HFFc6 (cell line): ENCODE measurements around the gene GABRG3. TPM values are rescaled to one million over a fixed set of nuclear protein-coding genes. Genes with fewer than 3 reads are reported as not detected.

Source experiments
- DNase-seq: peaks from one replicate; pipeline ENCODE4 v3.0.0-alpha.2; 2018
- H3K27ac Mint-ChIP-seq: 2 replicates; pipeline ENCODE4 v1.8.0; 2020; ENCODE audit warnings: mild to moderate bottlenecking, mixed read lengths
- H3K27me3 Mint-ChIP-seq: 2 replicates; pipeline ENCODE4 v1.8.0; 2021; ENCODE audit warnings: mild to moderate bottlenecking, moderate library complexity, mixed read lengths; ENCODE audit not compliant: insufficient read depth
- H3K36me3 Mint-ChIP-seq: 2 replicates; pipeline ENCODE4 v1.8.0; 2021; ENCODE audit warnings: low read depth, mixed read lengths
- H3K4me1 Mint-ChIP-seq: 2 replicates; pipeline ENCODE4 v1.8.0; 2020; ENCODE audit warnings: low read depth, mixed read lengths
- H3K4me3 Mint-ChIP-seq: 2 replicates; pipeline ENCODE4 v1.8.0; 2020; ENCODE audit warnings: mild to moderate bottlenecking, moderate library complexity, mixed read lengths
- H3K9me3 Mint-ChIP-seq: 2 replicates; pipeline ENCODE4 v1.8.0; 2020; ENCODE audit warnings: mild to moderate bottlenecking, mixed read lengths
- total RNA-seq, 6 experiments: library from RNA; stranded (reverse); fragmentation: NEBNext Ultra II Directional; extraction: Animal tissue kit (Norgen Biotek cat#: 25700); gene quantifications; 2 replicates in 1 of 6; 3 replicates in 5 of 6; pipeline ENCODE4 v1.2.3, GENCODE V29; 2021
- TF ChIP-seq, protein P1 (sequence below): fragments of 200-600 bp; sonication (generic); IDR thresholded peaks from 2 replicates; pipeline ENCODE4 v1.5.0; 2021; ENCODE audit warnings: antibody characterized with exemption, mild to moderate bottlenecking

Gene GABRG3
- total RNA-seq, 6 experiments from 2014 or later = not detected

GRCh38 chr15:27037501-27037900, 66.5 kb downstream of the GABRG3 start:
- H3K27ac Mint-ChIP-seq = no peak overlapping the region
- H3K9me3 Mint-ChIP-seq = peaks cover 42% of the 10 kb centered on the region
- H3K27me3 Mint-ChIP-seq = no peaks in the 10 kb centered on the region; the same call in 1 of the 2 replicates
- H3K4me1 Mint-ChIP-seq = no peaks in the 10 kb centered on the region
- TF ChIP-seq, protein P1, sequence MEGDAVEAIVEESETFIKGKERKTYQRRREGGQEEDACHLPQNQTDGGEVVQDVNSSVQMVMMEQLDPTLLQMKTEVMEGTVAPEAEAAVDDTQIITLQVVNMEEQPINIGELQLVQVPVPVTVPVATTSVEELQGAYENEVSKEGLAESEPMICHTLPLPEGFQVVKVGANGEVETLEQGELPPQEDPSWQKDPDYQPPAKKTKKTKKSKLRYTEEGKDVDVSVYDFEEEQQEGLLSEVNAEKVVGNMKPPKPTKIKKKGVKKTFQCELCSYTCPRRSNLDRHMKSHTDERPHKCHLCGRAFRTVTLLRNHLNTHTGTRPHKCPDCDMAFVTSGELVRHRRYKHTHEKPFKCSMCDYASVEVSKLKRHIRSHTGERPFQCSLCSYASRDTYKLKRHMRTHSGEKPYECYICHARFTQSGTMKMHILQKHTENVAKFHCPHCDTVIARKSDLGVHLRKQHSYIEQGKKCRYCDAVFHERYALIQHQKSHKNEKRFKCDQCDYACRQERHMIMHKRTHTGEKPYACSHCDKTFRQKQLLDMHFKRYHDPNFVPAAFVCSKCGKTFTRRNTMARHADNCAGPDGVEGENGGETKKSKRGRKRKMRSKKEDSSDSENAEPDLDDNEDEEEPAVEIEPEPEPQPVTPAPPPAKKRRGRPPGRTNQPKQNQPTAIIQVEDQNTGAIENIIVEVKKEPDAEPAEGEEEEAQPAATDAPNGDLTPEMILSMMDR = no peak
- peaks cover 4% of the 10 kb centered on the region; the same call in 1 of the 2 replicates for H3K36me3 Mint-ChIP-seq
- no peak overlapping the region for H3K4me3 Mint-ChIP-seq
- no peak for DNase-seq

DNA sequence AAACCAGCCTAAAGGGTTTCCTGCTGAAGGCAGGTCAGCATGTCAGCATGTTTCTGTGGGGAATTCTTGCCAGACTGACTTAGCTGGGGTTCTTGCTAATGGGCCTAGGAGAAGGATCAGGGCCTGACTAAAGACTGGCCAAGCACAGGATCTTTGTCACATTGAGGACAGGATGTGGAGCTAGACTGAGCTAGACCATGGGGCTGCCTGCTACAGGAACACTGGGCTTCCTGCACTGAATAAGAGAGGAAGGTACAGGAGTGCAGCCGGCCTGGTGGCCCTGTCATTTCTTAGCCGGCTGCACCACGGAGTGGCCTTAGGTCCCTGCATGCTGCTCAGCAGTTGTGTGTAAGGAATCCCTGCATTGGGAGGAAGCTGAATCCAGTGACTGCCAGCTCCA, 68.2 kb downstream of the GABRG3 start:
- Mint-ChIP-seq H3K27me3 (peaks cover 2% of the 10 kb centered on the region), H3K9me3 (peaks cover 56% of the 10 kb centered on the region), H3K4me1 (no peaks in the 10 kb centered on the region), H3K27ac (no peak overlapping the region), H3K36me3 (peaks cover 4% of the 10 kb centered on the region; the same call in 1 of the 2 replicates), H3K4me3 (no peak overlapping the region)
- TF ChIP-seq, protein P1 = no peak
- DNase-seq = no peak

DNA sequence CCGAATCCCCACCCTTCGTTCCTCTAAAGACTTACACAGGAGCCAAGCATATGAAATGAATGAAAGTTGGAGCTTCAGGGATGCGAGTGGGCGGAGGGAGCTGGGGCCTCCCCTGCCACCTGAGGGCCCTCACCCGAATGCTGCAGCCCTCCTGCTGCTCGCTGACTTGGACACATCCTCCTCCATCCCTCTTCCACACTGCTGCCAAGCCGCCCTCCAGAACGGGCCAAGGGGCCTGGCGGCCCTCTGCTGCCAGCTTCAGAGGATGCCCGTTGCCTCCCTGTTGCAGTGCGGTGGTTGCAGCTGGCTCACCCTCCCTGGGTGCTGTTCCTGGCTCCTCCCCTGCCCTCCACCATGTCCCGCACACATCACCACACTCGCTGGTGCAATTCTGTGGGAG, 71.2 kb downstream of the GABRG3 start:
- H3K36me3 Mint-ChIP-seq = peaks cover 4% of the 10 kb centered on the region; the same call in 1 of the 2 replicates
- no peak overlapping the region for H3K4me3 Mint-ChIP-seq
- H3K27ac Mint-ChIP-seq = no peak overlapping the region
- no peak for DNase-seq
- H3K9me3 Mint-ChIP-seq = peaks cover 64% of the 10 kb centered on the region
- H3K4me1 Mint-ChIP-seq = no peaks in the 10 kb centered on the region
- TF ChIP-seq, protein P1 = no peak
- peaks cover 2% of the 10 kb centered on the region for H3K27me3 Mint-ChIP-seq

DNA sequence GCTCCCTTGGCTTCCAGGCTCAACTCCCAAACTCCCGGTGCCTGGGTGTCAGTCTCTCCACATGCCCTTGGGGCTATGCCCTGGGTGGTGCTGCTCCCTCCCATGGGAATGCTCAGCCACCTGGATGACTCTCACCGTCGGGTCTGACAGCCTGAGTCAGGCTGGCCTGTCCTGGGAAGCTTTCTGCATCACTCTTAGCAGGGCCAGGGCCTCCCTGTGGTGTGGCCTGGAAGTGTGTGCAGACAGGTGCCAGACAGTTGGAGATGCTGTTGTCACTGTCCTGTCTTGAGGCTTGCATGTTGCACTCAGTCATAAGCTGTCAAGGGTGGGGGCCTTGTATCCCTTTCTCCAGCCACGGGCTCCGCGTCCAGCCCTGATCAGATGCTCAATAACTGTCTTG, 71.7 kb downstream of the GABRG3 start:
- no peak for DNase-seq
- Mint-ChIP-seq H3K27me3 (peaks cover 2% of the 10 kb centered on the region; the same call in 1 of the 2 replicates), H3K36me3 (peaks cover 4% of the 10 kb centered on the region; the same call in 1 of the 2 replicates), H3K9me3 (peaks cover 63% of the 10 kb centered on the region), H3K4me3 (no peak overlapping the region), H3K27ac (no peak overlapping the region), H3K4me1 (no peaks in the 10 kb centered on the region)
- TF ChIP-seq, protein P1 = no peak

DNA sequence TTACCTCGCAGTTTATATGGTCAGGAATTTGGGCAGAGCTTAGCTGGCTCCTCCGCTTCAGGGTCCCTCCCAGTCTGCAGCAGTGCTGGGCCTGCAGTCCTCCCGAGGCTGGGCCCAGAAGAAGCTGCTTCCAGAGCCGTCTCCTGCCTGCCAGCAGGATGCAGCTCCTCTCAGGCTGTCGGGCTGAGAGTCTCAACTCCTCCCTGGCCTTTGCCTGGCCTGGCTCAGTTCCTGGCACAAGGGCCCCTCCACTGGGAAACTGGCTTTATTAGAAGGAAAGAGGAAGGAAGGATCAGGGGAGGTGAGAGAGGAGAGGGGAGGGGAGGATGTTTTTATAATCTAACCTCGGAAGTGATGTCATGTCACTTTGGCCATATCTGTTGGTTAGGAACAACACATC, 72.8 kb downstream of the GABRG3 start:
- Mint-ChIP-seq H3K36me3 (peaks cover 2% of the 10 kb centered on the region; the same call in 1 of the 2 replicates), H3K27ac (no peak overlapping the region), H3K9me3 (peaks cover 59% of the 10 kb centered on the region), H3K4me1 (no peaks in the 10 kb centered on the region), H3K4me3 (no peak overlapping the region), H3K27me3 (peaks cover 2% of the 10 kb centered on the region; the same call in 1 of the 2 replicates)
- TF ChIP-seq, protein P1 = no peak
- no peak for DNase-seq

- Mint-ChIP-seq H3K27ac (no peak overlapping the region), H3K9me3 (peaks cover 67% of the 10 kb centered on the region), H3K4me1 (no peaks in the 10 kb centered on the region), H3K27me3 (peaks cover 2% of the 10 kb centered on the region; the same call in 1 of the 2 replicates), H3K36me3 (no peaks in the 10 kb centered on the region), H3K4me3 (no peak overlapping the region)
- TF ChIP-seq, protein P1 = no peak
- DNase-seq = no peak
These were observed 74.8 kb downstream of the GABRG3 start for GRCh38 chr15:27045796-27046195.
